Heart left ventricle (tissue), 16 donors: ENCODE measurements around the gene TRIM33. TPM values are rescaled to one million over a fixed set of nuclear protein-coding genes. Genes with fewer than 3 reads are reported as not detected.
A peak's percentile ranks its signal among the peaks of the same experiment; 100 is the strongest.
"Not testable (repeated sequence)": the region's sequence is repeated elsewhere in the genome, so short reads cannot be mapped to it uniquely, and the experiment has no call there.

Experiments used
- ATAC-seq, 4 donors: fragments of 200-7000 bp; cut with Tn5 transposase; one replicate each; pipeline ENCODE4 v1.9.1; 2020 to 2022; ENCODE audit warnings: moderate library complexity in 4 of 4, mild to moderate bottlenecking in 3 of 4, moderate number of reproducible peaks in 1 of 4
- DNase-seq, 5 donors: peaks; one replicate each; pipeline ENCODE4 v3.0.0-alpha.2; 2020
- H3K27ac ChIP-seq, 12 donors: fragments of 200-600 bp; sonication (generic) in 4 of 12; one replicate each; pipeline versions ENCODE4 v1.5.0 to v1.8.0; 2016 to 2022; ENCODE audit warnings: mild to moderate bottlenecking in 2 of 12
- H3K27me3 ChIP-seq, 9 donors: fragments of 200-600 bp; sonication (generic) in 2 of 9; one replicate each; pipeline versions ENCODE4 v1.5.1 to v1.8.0; 2016 to 2022; ENCODE audit warnings: mild to moderate bottlenecking in 3 of 9
- H3K36me3 ChIP-seq, 9 donors: fragments of 200-600 bp; sonication (generic) in 2 of 9; one replicate each; pipeline versions ENCODE4 v1.5.0 to v1.8.0; 2018 to 2022; ENCODE audit warnings: mild to moderate bottlenecking in 2 of 9
- H3K4me1 ChIP-seq, 12 donors: fragments of 200-600 bp; sonication (generic) in 4 of 12; one replicate each; pipeline versions ENCODE4 v1.5.0 to v1.8.0; 2016 to 2022; ENCODE audit warnings: mild to moderate bottlenecking in 3 of 12
- H3K4me3 ChIP-seq, 12 donors: fragments of 200-600 bp; sonication (generic) in 4 of 12; one replicate each; pipeline versions ENCODE4 v1.5.0 to v1.8.0; 2017 to 2022; ENCODE audit warnings: mild to moderate bottlenecking in 9 of 12, moderate library complexity in 4 of 12
- H3K9me3 ChIP-seq, 12 donors: fragments of 200-600 bp; sonication (generic) in 4 of 12; one replicate each; pipeline versions ENCODE4 v1.5.0 to v1.8.0; 2016 to 2022; ENCODE audit warnings: mild to moderate bottlenecking in 1 of 12
- CTCF ChIP-seq, 12 donors: fragments of 200-600 bp; sonication (generic) in 4 of 12; IDR thresholded peaks; one replicate each; pipeline versions ENCODE4 v1.5.0 to v1.8.0; 2018 to 2022; ENCODE audit warnings: antibody characterized with exemption in 12 of 12, mild to moderate bottlenecking in 5 of 12
- POLR2A ChIP-seq, 2 donors: fragments of 450-650 bp; IDR thresholded peaks; one replicate each; pipeline ENCODE4 v1.6.1; 2017; ENCODE audit warnings: antibody characterized with exemption in 2 of 2, mild to moderate bottlenecking in 2 of 2, moderate library complexity in 2 of 2
- WGBS, 4 donors: extraction: QIAGEN DNeasy Blood & Tissue Kit in 2 of 4; methylation state at CpG; one replicate each; pipeline versions ENCODE4 v1.1.5 to v1.1.7; 2013 to 2018; 5-methylcytosine and 5-hydroxymethylcytosine counted together
- intact Hi-C, 10 donors: fragments of 100-400 bp; cut with DNase I; formaldehyde crosslinking; loops; one replicate each; pipeline versions ENCODE4 v1.11.1 to v1.14.2; 2022
- polyA plus RNA-seq, 2 donors: library from polyadenylated mRNA; stranded (reverse); fragments of 200-250 nt; gene quantifications; one replicate each; pipeline ENCODE4 v1.2.3, GENCODE V29; 2013
- total RNA-seq, 9 donors: library from RNA; depleted of rRNA in 2 of 9; stranded (reverse); fragments of >200 nt in 2 of 9; fragmentation: NEBNext Ultra II Directional in 3 of 9; extraction: Animal tissue kit (Norgen Biotek cat#: 25700) in 3 of 9; gene quantifications; one replicate each; pipeline versions ENCODE4 v1.1.0 to v1.2.4, GENCODE V29; 2016 to 2023
- donor health status: ischemic (EF 13 %, LVEDD 7.1; RV severe dilation, severe dysfunction).
- donor health status: healthy with polysubstance abuse.
- donor health status: DM: no; HTN: yes; CAD: no.
- donor health status: DM: no; HTN: no; CAD: no.
- donor health status: ischemic (EF 25% LVEDD 6.9; RV normal size, moderate dysfunction).
- donor health status: ischemic (EF 25% LVEDD 5.7; RV mildly dilated, moderate dysfunction).
- donor health status: healthy.
- donor health status: DM: yes; HTN: yes; CAD: no.
- donor health status: ischemic (EF 35%, LVEDD 5.7; RV mildly dilated, moderate dysfunction).
- donor health status: nonischemic (EF 11% LVEDD 7.7; RV severe dilation, severe dysfunction).
- donor health status: DM: yes; HTN: yes; CAD: no.
- donor health status: PGD.
- donor health status: ischemic (EF 29% LVEDD 5.4; RV normal size, mild dysfunction).
- donor health status: nonischemic (EF 23%, LVEDD 6.1; RV moderate dilation, normal function).

Gene TRIM33
- total and polyA plus RNA-seq, 11 donors = 6.1 to 30.8 (median 17.3) TPM

GRCh38 chr1:114485286-114485685 is 25.7 kb downstream of the TRIM33 start:
- Histone ChIP-seq H3K27ac (no peak overlapping the region), H3K36me3 (no peaks in the 10 kb centered on the region), H3K4me3 (no peak overlapping the region), H3K27me3 (no peaks in the 10 kb centered on the region), H3K9me3 (no peaks in the 10 kb centered on the region), H3K4me1 (peaks cover 0 to 28% (median 6%) of the 10 kb centered on the region in 12 donors)
- DNase-seq = no peak
- TF ChIP-seq POLR2A (IDR thresholded peaks at IDR 0.05) = no peak
- TF ChIP-seq CTCF (IDR thresholded peaks at IDR 0.05) = no peak
- ATAC-seq = no peak
- intact Hi-C loops = no loop called here

DNA sequence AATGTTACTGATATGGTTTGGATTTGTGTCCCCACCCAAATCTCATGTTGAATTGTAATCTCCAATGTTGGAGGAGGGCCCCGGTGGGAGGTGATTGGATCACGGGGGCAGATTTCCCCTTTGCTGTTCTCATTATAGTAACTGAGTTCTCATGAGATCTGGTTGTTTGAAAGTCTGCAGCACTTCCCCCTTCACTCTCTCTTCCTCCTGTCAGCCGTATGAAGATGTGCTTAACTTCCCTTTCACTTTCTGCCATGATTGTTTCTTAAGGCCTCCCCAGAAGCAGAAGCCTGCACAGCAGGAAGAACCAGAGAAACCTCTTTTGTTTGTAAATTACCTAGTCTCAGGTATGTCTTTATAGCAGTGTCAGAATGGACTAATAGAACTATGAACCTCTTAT is 28.4 kb downstream of the TRIM33 start:
- WGBS, 4 donors = 31 to 39% (median 33%) methylated on average over 3 of the region's 3 CpGs
- no peak overlapping the region for H3K4me3 ChIP-seq
- peak overlapping the region in 1 of 12 donors; percentile 38 for H3K27ac ChIP-seq
- no peaks in the 10 kb centered on the region for H3K36me3 ChIP-seq
- DNase-seq (no peak), ATAC-seq (peak in 1 of 4 donors; percentile 71)
- TF ChIP-seq POLR2A (IDR thresholded peaks at IDR 0.05) (no peak), CTCF (IDR thresholded peaks at IDR 0.05) (no peak)
- no peaks in the 10 kb centered on the region for H3K27me3 ChIP-seq
- H3K4me1 ChIP-seq = peaks cover 0 to 17% (median 6%) of the 10 kb centered on the region in 12 donors
- H3K9me3 ChIP-seq = peaks cover 0 to 11% (median 0%) of the 10 kb centered on the region in 12 donors
- intact Hi-C loops = loop anchor here in 1 of 10 donors (5.0 kb wide), 1 partner anchor 265 kb away; no protein-coding TSS in a partner anchor

DNA sequence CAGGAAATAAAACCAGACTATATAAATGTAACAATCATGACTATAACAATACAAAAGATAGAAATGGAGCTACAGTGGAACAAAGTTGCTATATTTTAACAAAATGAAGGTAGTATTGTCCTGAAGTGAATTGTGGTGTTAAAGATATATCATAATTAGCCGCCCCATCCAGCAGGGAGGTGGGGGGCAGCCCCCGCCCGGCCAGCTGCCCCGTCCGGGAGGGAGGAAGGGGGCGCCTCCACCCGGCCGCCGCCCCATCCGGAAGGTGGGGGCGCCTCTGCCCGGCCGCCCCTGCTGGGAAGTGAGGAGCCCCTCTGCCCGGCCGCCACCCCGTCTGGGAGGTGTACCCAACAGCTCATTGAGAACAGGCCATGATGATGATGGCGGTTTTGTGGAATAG is 31.4 kb downstream of the TRIM33 start:
- ATAC-seq, DNase-seq, H3K36me3 ChIP-seq, H3K27ac ChIP-seq, H3K4me3 ChIP-seq, H3K27me3 ChIP-seq: not testable (repeated sequence)
- Histone ChIP-seq H3K9me3 (peaks cover 0 to 11% (median 0%) of the 10 kb centered on the region in 12 donors), H3K4me1 (peaks cover 0 to 26% (median 10%) of the 10 kb centered on the region in 12 donors)
- intact Hi-C loops = loop anchor here in 1 of 10 donors (5.0 kb wide), 1 partner anchor 262 kb away; no protein-coding TSS in a partner anchor
- WGBS, 4 donors = 93 to 99% (median 98%) methylated on average over 13 to 17 of the region's 17 CpGs

DNA sequence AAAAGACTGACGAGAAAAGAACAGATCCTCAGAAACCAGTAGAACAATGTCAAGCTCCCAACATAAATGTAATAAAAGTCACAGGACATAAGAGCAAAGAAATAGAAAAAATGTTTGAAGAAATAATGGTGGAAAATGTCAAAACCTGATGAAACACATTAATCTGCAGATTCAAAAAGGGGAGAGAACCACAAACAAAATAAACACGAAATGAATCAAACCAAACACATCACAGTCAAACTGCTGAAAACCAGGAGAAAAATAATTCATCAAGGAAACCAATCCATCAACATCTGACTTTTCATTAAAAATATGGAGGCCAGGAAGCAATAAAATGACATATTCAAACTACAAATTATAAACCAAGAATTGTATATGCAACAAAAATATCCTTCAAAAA is 31.9 kb downstream of the TRIM33 start:
- DNase-seq (no peak), ATAC-seq (no peak)
- H3K27me3 ChIP-seq = no peaks in the 10 kb centered on the region
- no peaks in the 10 kb centered on the region for H3K36me3 ChIP-seq
- WGBS, 4 donors = 95 to 98% (median 96%) methylated on average over 2 of the region's 2 CpGs
- intact Hi-C loops = no loop called here
- no peak overlapping the region for H3K27ac ChIP-seq
- H3K4me1 ChIP-seq = peaks cover 0 to 26% (median 10%) of the 10 kb centered on the region in 12 donors
- H3K4me3 ChIP-seq = no peak overlapping the region
- H3K9me3 ChIP-seq = peaks cover 0 to 11% (median 0%) of the 10 kb centered on the region in 12 donors
- TF ChIP-seq POLR2A (IDR thresholded peaks at IDR 0.05) (no peak), CTCF (IDR thresholded peaks at IDR 0.05) (no peak)

DNA sequence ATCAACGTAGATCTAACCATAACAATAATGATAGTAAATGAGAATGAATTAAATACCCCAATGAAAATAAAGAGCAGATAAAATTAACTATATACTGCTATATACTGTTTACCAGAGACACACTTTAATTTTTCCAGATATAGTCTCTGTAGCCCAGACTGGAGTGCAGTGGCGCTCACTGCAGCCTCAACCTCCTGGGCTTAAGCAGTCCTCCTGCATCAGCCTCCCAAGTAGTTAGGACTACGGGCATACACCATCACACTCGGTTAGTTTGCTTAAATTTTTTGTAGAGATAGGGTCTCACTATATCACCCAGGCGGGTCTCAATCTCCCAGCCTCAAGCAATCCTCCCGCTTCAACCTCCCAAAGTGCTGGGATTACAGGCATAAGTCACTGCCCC is 37.2 kb downstream of the TRIM33 start:
- no peak for TF ChIP-seq POLR2A (IDR thresholded peaks at IDR 0.05)
- no peak for TF ChIP-seq CTCF (IDR thresholded peaks at IDR 0.05)
- peaks cover 0 to 2% (median 0%) of the 10 kb centered on the region in 12 donors for H3K9me3 ChIP-seq
- no peaks in the 10 kb centered on the region for H3K36me3 ChIP-seq
- H3K27me3 ChIP-seq = no peaks in the 10 kb centered on the region
- peaks cover 0 to 29% (median 9%) of the 10 kb centered on the region in 12 donors for H3K4me1 ChIP-seq
- no peak overlapping the region for H3K27ac ChIP-seq
- DNase-seq (no peak), ATAC-seq (no peak)
- intact Hi-C loops = no loop called here
- WGBS, 4 donors = 97 to 99% (median 98%) methylated on average over 6 of the region's 6 CpGs
- no peak overlapping the region for H3K4me3 ChIP-seq
